ENCODE measurements around the gene CELA2B.

Gene CELA2B

GRCh38 chr1:15440357-15440756 is 35.5 kb upstream of the CELA2B start:
- TF ChIP-seq CTCF (conservative IDR thresholded peaks at IDR 0.05; ENCODE audit: low read depth, low read length): no peak
- DNase-seq (ENCODE audit: low read depth): no peak
- no peak overlapping the region for H3K4me3 ChIP-seq (ENCODE audit: low read length)

- no peak overlapping the region for H3K4me3 ChIP-seq (ENCODE audit: low read length)
- DNase-seq (ENCODE audit: low read depth): no peak
- no peak for TF ChIP-seq CTCF (conservative IDR thresholded peaks at IDR 0.05; ENCODE audit: low read depth, low read length)
Observed at GRCh38 chr1:15441247-15441646, 34.7 kb upstream of the CELA2B start.

- no peak overlapping the region for H3K4me3 ChIP-seq (ENCODE audit: low read length)
- TF ChIP-seq CTCF (conservative IDR thresholded peaks at IDR 0.05; ENCODE audit: low read depth, low read length): no peak
- DNase-seq (ENCODE audit: low read depth): no peak
Observed at GRCh38 chr1:15442119-15442518, 33.8 kb upstream of the CELA2B start.

- no peak overlapping the region for H3K4me3 ChIP-seq (ENCODE audit: low read length)
- DNase-seq (ENCODE audit: low read depth): no peak
- no peak for TF ChIP-seq CTCF (conservative IDR thresholded peaks at IDR 0.05; ENCODE audit: low read depth, low read length)
Observed at GRCh38 chr1:15442759-15443158, 33.1 kb upstream of the CELA2B start.

- no peak for TF ChIP-seq CTCF (conservative IDR thresholded peaks at IDR 0.05; ENCODE audit: low read depth, low read length)
- H3K4me3 ChIP-seq (ENCODE audit: low read length): no peak overlapping the region
- DNase-seq (ENCODE audit: low read depth): no peak
Observed at GRCh38 chr1:15443281-15443680, 32.6 kb upstream of the CELA2B start.

GRCh38 chr1:15444468-15445389 is 31.2 kb upstream of the CELA2B start:
- H3K4me3 ChIP-seq (ENCODE audit: low read length): no peak overlapping the region
- DNase-seq (ENCODE audit: low read depth): no peak
- no peak for TF ChIP-seq CTCF (conservative IDR thresholded peaks at IDR 0.05; ENCODE audit: low read depth, low read length)

All from retinal pigment epithelial cell (primary cell).